Measurements from ENCODE around the gene COMTD1. TPM values are rescaled to one million over a fixed set of nuclear protein-coding genes. Genes with fewer than 3 reads are reported as not detected.

Gene COMTD1
- total and polyA plus RNA-seq, 2 of the 13 experiments (the other 11 are each of a cell fraction or from before 2014, with no cell fraction given), result 11.8 to 18.4 TPM

DNA sequence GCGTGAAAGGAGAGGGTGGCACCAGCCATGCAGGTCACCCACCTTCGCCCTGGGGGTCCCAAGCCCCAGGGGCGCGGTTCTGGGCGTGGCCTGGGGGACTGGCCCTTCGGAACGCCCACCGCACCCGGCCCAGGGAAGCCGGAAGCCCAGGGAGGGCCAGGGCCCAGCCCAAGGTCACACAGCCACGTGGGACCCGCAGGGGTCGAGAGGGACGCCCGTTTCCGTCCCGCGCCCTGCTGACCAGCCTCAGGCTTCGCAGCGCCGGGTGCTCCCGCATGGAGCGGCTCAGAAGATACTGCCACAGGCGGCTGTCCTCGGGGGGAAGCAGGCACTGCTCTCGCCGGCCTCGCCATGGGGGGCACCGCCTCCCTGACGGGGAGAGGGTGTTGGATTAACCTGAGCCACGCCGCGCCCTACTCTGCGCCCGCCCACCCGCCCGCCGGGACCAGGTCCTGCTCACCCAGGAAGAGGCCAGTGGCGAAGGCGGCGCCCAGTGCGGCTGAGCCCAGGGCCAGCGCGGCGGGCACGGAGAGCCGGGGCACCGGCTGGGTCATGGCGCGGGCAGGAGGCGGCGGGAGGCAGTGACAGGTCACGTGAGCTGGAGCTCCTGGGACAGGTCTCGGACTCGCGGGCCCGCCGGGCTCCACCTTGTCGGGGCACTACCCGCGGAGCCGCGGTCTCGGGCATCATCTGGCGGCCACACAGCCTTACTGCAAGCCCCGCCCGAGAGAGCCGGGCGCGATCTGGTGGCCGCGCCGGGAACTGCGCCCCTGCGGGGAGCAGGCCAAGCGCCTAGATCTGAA, at the start of gene COMTD1 (continued):
- TF ChIP-seq NFRKB (IDR thresholded peaks at IDR 0.05), result no peak
- TF ChIP-seq ZKSCAN5 (CRISPR knock-in tag; IDR thresholded peaks at IDR 0.05), result no peak
- no peak; the same call in 1 of the 2 replicates for TF ChIP-seq ZNF484 (CRISPR knock-in tag; IDR thresholded peaks at IDR 0.05; ENCODE audit: borderline replicate concordance, low read depth)
- TF ChIP-seq TOPORS (CRISPR knock-in tag; IDR thresholded peaks at IDR 0.05), result peak; percentile 87
- TF ChIP-seq RBM22 (optimal IDR thresholded peaks at IDR 0.05; ENCODE audit: low read length), result no peak
- peak; percentile 69 for TF ChIP-seq ZFY (CRISPR knock-in tag; IDR thresholded peaks at IDR 0.05)
- TF ChIP-seq STAG1 (CRISPR knock-in tag; IDR thresholded peaks at IDR 0.05), result peak; percentile 99
- peak; percentile 68 for TF ChIP-seq ZFP91 (CRISPR knock-in tag; IDR thresholded peaks at IDR 0.05; ENCODE audit: borderline replicate concordance)
- TF ChIP-seq TEAD3 (CRISPR knock-in tag; optimal IDR thresholded peaks at IDR 0.05; ENCODE audit: borderline replicate concordance), result no peak
- TF ChIP-seq PRDM10 (CRISPR knock-in tag; IDR thresholded peaks at IDR 0.05; ENCODE audit: low read depth), result no peak
- no peak; the same call in 1 of the 2 replicates for TF ChIP-seq KLF15 (CRISPR knock-in tag; IDR thresholded peaks at IDR 0.05; ENCODE audit: borderline replicate concordance)
- TF ChIP-seq RFX3 (CRISPR knock-in tag; IDR thresholded peaks at IDR 0.05), result no peak
- TF ChIP-seq, protein P1, sequence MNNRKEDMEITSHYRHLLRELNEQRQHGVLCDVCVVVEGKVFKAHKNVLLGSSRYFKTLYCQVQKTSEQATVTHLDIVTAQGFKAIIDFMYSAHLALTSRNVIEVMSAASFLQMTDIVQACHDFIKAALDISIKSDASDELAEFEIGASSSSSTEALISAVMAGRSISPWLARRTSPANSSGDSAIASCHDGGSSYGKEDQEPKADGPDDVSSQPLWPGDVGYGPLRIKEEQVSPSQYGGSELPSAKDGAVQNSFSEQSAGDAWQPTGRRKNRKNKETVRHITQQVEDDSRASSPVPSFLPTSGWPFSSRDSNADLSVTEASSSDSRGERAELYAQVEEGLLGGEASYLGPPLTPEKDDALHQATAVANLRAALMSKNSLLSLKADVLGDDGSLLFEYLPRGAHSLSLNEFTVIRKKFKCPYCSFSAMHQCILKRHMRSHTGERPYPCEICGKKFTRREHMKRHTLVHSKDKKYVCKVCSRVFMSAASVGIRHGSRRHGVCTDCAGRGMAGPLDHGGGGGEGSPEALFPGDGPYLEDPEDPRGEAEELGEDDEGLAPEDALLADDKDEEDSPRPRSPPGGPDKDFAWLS (CRISPR knock-in tag; IDR thresholded peaks at IDR 0.05; ENCODE audit: borderline replicate concordance), result no peak
- TF ChIP-seq, protein P2, sequence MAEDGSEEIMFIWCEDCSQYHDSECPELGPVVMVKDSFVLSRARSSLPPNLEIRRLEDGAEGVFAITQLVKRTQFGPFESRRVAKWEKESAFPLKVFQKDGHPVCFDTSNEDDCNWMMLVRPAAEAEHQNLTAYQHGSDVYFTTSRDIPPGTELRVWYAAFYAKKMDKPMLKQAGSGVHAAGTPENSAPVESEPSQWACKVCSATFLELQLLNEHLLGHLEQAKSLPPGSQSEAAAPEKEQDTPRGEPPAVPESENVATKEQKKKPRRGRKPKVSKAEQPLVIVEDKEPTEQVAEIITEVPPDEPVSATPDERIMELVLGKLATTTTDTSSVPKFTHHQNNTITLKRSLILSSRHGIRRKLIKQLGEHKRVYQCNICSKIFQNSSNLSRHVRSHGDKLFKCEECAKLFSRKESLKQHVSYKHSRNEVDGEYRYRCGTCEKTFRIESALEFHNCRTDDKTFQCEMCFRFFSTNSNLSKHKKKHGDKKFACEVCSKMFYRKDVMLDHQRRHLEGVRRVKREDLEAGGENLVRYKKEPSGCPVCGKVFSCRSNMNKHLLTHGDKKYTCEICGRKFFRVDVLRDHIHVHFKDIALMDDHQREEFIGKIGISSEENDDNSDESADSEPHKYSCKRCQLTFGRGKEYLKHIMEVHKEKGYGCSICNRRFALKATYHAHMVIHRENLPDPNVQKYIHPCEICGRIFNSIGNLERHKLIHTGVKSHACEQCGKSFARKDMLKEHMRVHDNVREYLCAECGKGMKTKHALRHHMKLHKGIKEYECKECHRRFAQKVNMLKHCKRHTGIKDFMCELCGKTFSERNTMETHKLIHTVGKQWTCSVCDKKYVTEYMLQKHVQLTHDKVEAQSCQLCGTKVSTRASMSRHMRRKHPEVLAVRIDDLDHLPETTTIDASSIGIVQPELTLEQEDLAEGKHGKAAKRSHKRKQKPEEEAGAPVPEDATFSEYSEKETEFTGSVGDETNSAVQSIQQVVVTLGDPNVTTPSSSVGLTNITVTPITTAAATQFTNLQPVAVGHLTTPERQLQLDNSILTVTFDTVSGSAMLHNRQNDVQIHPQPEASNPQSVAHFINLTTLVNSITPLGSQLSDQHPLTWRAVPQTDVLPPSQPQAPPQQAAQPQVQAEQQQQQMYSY (CRISPR knock-in tag; IDR thresholded peaks at IDR 0.05), result no peak
- no peak for TF ChIP-seq ZNF720 (CRISPR knock-in tag; IDR thresholded peaks at IDR 0.05)
- TF ChIP-seq ZNF343 (CRISPR knock-in tag; IDR thresholded peaks at IDR 0.05), result no peak
- peak; percentile 90 for TF ChIP-seq XRCC5 (optimal IDR thresholded peaks at IDR 0.05; ENCODE audit: low read length)
- no peak for TF ChIP-seq RBAK (CRISPR knock-in tag; IDR thresholded peaks at IDR 0.05)
- TF ChIP-seq AGO1 (IDR thresholded peaks at IDR 0.05; ENCODE audit: low read depth, low read length, poor library complexity, severe bottlenecking), result no peak
